NCI-H1694 (cell line): ENCODE data around the gene HOXD4.

Experiments
- DNase-seq: peaks from one replicate; lab custom pipeline; 2025; lab: John Stamatoyannopoulos, UW

HOXD4 gene

GRCh38 chr2:176187899-176188773 lies 36.8 kb downstream of the HOXD4 start, which contains the start of gene HOXD1:
HOXD1 (plus strand) TSS chr2:176188668; CDS start chr2:176188802, 134 bp downstream.
- DNase-seq, result no peak

DNA sequence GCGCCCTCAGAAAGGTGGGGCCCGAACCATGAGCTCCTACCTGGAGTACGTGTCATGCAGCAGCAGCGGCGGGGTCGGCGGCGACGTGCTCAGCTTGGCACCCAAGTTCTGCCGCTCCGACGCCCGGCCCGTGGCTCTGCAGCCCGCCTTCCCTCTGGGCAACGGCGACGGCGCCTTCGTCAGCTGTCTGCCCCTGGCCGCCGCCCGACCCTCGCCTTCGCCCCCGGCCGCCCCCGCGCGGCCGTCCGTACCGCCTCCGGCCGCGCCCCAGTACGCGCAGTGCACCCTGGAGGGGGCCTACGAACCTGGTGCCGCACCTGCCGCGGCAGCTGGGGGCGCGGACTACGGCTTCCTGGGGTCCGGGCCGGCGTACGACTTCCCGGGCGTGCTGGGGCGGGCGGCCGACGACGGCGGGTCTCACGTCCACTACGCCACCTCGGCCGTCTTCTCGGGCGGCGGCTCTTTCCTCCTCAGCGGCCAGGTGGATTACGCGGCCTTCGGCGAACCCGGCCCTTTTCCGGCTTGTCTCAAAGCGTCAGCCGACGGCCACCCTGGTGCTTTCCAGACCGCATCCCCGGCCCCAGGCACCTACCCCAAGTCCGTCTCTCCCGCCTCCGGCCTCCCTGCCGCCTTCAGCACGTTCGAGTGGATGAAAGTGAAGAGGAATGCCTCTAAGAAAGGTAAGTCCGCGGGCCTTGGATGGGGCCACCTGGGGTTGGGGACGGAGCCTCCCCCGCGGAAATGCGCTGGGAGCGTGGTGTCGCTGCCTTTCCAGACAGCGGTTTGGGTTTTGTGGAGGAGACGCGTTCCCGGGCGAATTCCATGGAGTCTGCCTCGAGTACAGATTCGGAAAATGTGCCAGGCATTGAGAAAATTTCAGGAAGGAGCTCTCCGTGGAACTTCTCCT lies 37.7 kb downstream of the HOXD4 start:
- DNase-seq, result no peak

- DNase-seq, result no peak
These were observed 38.6 kb downstream of the HOXD4 start for GRCh38 chr2:176189681-176190641.

DNA sequence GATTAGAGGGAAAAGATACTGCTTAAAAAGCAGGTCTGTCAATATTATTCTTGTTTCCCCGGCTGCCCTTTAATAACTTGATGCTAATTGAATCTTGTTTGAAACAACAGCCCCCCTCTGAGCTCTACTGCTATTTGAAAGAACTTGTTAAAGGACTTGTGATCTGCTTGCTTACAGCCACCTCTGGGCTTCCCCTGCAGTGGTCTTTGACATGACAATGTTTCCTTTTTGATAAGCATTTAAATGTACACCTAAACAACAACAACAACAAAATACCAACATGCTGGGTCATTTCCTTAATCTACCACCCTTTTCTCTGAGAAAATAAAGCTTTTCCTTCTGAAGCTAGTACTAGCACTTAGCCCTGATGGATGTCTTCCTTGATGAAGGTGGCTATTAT lies 41.0 kb downstream of the HOXD4 start:
- DNase-seq, result no peak

GRCh38 chr2:176193048-176193447 lies 41.7 kb downstream of the HOXD4 start:
- no peak for DNase-seq

DNA sequence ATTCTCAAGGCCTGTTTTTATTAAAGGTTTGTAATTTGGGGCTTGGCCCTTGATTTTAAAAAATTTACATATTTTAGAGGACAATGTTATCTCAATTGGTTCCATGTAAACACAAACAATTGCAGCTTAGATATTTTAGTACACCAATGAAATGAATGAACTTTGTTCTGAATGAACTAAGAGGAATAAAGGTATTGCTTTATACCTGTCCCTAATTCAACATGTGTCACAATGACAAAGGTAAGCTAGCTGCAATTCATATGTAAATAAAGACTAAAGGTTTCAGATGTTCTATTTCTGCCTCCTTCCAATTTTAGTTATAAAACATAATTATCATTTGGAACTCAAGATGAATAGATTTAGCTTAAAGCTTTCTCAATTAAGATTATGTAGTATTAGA lies 48.6 kb downstream of the HOXD4 start:
- DNase-seq, result no peak

DNA sequence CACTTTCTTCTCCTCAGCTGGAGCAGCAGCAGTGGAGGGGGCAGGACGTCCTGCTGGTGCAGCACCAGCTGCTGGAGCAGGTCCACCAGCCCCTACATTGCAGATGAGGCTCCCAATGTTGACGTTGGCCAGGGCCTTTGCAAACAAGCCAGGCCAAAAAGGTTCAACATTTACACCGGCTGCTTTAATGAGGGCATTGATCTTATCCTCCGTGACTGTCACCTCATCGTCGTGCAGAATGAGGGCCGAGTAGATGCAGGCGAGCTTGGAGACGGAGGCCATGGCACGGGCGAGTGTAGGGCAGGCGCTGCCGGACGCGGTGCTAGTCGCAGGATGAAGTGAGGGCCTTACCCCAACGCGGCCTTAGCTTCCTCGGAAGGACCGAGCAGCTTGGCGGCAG lies 49.6 kb downstream of the HOXD4 start:
- no peak for DNase-seq

GRCh38 chr2:176202491-176202890 lies 51.1 kb downstream of the HOXD4 start:
- DNase-seq, result no peak
